Activated T-cell treated with anti-CD3 and anti-CD28 coated beads, Interleukin-2, amount 50 U/mL, for 72 hours (primary cell): ENCODE measurements around the gene AK1. TPM values are rescaled to one million over a fixed set of nuclear protein-coding genes. Genes with fewer than 3 reads are reported as not detected.
"Not testable (repeated sequence)": the region's sequence is repeated elsewhere in the genome, so short reads cannot be mapped to it uniquely, and the experiment has no call there.

ENCODE experiments used
- ATAC-seq, 2 donors: fragments of 150-1000 bp; cut with Tn5 transposase; replicated peaks in 1 of 2; 2 replicates each; pipeline ENCODE4 v1.10.0; 2021; ENCODE audit warnings: moderate library complexity in 2 of 2, mild to moderate bottlenecking in 1 of 2
- DNase-seq, 2 donors: peaks; one replicate each; pipeline ENCODE4 v3.0.0; 2021 to 2022; ENCODE audit warnings: mixed read lengths in 1 of 2
- H3K27ac Mint-ChIP-seq: one replicate; pipeline ENCODE4 v1.8.0; 2022; ENCODE audit warnings: mild to moderate bottlenecking, moderate library complexity, mixed read lengths
- H3K27me3 Mint-ChIP-seq: one replicate; pipeline ENCODE4 v1.8.0; 2022; ENCODE audit warnings: low read depth, mixed read lengths
- H3K36me3 Mint-ChIP-seq, 2 donors: one replicate each; pipeline ENCODE4 v1.8.0; 2022; ENCODE audit warnings: mixed read lengths in 2 of 2, mild to moderate bottlenecking in 1 of 2; ENCODE audit not compliant: insufficient read depth in 2 of 2
- H3K4me1 Mint-ChIP-seq: one replicate; pipeline ENCODE4 v1.8.0; 2022; ENCODE audit warnings: low read depth, mixed read lengths
- H3K4me3 Mint-ChIP-seq, 2 donors: one replicate each; pipeline ENCODE4 v1.8.0; 2022; ENCODE audit warnings: mild to moderate bottlenecking in 2 of 2, mixed read lengths in 2 of 2, moderate library complexity in 2 of 2
- H3K9me3 Mint-ChIP-seq, 2 donors: one replicate each; pipeline ENCODE4 v1.8.0; 2022; ENCODE audit warnings: mixed read lengths in 2 of 2
- total RNA-seq, 2 donors: library from RNA; stranded (reverse); gene quantifications; one replicate each; pipeline ENCODE4 v1.2.3, GENCODE V29; 2022

Gene AK1
- total RNA-seq, 2 donors from 2014 or later = 37.7 to 41.9 TPM

DNA sequence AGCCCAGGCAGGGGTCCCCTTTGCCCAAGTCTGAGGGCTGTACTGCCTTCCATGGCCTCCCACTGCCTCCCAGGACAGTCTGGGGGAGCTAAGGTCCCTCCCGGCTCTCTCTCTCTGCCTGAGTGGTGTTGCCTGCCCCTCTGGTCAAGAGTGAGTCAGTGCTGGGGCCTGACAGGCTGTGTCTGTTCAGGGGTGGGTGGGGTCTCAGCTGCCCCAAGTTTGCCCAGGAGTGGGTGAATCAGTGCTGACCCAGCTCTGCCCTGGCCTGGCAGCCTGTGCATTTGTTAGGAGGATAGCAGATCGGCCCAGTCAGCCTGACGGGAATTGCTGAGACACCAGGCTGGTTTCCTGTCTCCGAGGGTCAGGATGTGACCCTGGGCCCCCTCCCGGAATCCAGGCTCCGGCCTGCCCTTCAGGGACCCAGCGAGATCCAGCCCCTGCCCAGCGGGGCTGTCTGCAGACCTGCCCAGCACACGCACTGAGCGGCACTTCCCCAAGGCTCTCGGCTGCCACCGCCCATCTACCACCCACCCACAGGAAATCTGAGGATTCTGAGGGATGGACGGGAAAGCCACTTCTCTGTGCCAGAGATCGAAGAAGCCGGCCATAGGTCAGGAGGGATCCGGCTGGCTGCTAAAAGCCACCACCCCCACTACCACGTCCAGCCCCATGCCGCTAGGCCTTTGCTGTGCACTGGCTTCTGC, 38.9 kb downstream of the AK1 start:
- ATAC-seq (no peak), DNase-seq (no peak)
- Mint-ChIP-seq H3K36me3 (no peaks in the 10 kb centered on the region), H3K4me3 (no peak overlapping the region), H3K9me3 (no peaks in the 10 kb centered on the region), H3K27me3 (no peaks in the 10 kb centered on the region), H3K27ac (no peak overlapping the region), H3K4me1 (peaks cover 14% of the 10 kb centered on the region)

GRCh38 chr9:127837346-127837745, 40.1 kb downstream of the AK1 start:
- Mint-ChIP-seq H3K36me3 (no peaks in the 10 kb centered on the region), H3K4me3 (no peak overlapping the region), H3K9me3 (no peaks in the 10 kb centered on the region), H3K27ac (no peak overlapping the region), H3K27me3 (no peaks in the 10 kb centered on the region), H3K4me1 (peaks cover 26% of the 10 kb centered on the region)
- ATAC-seq (no peak), DNase-seq (no peak)

DNA sequence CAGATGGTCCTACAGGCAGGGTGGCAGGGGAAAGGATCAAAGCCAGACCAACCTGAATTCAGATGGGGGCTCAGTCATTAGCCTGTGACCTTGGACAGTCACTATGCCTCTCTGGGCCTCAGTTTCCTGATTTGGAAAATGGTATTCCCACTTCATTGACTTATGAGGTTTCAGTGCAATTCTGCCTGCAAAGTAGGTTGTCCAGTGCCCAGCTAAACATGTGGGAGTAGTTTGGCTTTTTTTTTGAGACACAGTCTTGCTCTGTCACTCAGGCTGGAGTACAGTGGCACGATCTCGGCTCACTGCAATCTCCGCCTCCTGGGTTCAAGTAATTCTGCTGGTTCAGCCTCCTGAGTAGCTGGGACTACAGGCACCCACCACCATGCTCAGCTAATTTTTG, 40.9 kb downstream of the AK1 start:
- ATAC-seq, DNase-seq, H3K27me3 Mint-ChIP-seq, H3K4me3 Mint-ChIP-seq, H3K27ac Mint-ChIP-seq, H3K36me3 Mint-ChIP-seq, H3K9me3 Mint-ChIP-seq: not testable (repeated sequence)
- H3K4me1 Mint-ChIP-seq = peaks cover 31% of the 10 kb centered on the region

- Mint-ChIP-seq H3K27ac (no peak overlapping the region), H3K36me3 (no peaks in the 10 kb centered on the region), H3K4me1 (peaks cover 31% of the 10 kb centered on the region), H3K9me3 (no peaks in the 10 kb centered on the region), H3K27me3 (no peaks in the 10 kb centered on the region), H3K4me3 (peak overlapping the region in 1 of 2 donors; percentile 8)
- peak; percentile 38 to 56 for DNase-seq
- peak; percentile 77 for ATAC-seq
Observed at GRCh38 chr9:127835991-127836516, 41.4 kb downstream of the AK1 start.

DNA sequence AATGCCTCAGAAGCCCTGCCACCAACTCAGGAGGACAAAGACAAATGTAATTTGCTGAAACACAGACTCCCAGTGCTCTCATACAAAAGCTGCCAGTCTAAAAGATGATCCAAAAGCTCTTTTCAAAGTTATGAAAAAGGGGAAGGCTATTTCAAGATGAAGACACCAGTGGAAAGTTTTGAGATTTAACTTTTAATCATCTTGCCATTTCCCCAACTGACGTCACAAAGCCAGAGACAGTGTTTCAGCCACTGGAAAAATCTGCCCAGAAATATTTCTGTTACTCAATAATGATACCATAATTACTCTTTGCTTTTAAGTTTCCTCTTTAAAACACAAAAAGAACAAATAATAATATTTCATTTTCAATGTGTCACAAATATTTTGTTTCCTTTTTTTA, 43.9 kb downstream of the AK1 start:
- peaks cover 31% of the 10 kb centered on the region for H3K4me1 Mint-ChIP-seq
- H3K36me3 Mint-ChIP-seq = no peaks in the 10 kb centered on the region
- H3K9me3 Mint-ChIP-seq = no peaks in the 10 kb centered on the region
- no peaks in the 10 kb centered on the region for H3K27me3 Mint-ChIP-seq
- H3K4me3 Mint-ChIP-seq = no peak overlapping the region
- peak overlapping the region; percentile 57 for H3K27ac Mint-ChIP-seq
- DNase-seq (no peak), ATAC-seq (no peak)

GRCh38 chr9:127832248-127832647, 45.2 kb downstream of the AK1 start:
- peak in 1 of 2 donors; percentile 22 for ATAC-seq
- Mint-ChIP-seq H3K36me3 (no peaks in the 10 kb centered on the region), H3K9me3 (no peaks in the 10 kb centered on the region), H3K27ac (peak overlapping the region; percentile 91), H3K4me3 (peak overlapping the region; percentile 19 to 32), H3K27me3 (no peaks in the 10 kb centered on the region), H3K4me1 (peaks cover 31% of the 10 kb centered on the region)
- DNase-seq = no peak

GRCh38 chr9:127829205-127829906, 48.1 kb downstream of the AK1 start:
- H3K4me3 Mint-ChIP-seq = no peak overlapping the region
- peak overlapping the region; percentile 6 for H3K27ac Mint-ChIP-seq

DNA sequence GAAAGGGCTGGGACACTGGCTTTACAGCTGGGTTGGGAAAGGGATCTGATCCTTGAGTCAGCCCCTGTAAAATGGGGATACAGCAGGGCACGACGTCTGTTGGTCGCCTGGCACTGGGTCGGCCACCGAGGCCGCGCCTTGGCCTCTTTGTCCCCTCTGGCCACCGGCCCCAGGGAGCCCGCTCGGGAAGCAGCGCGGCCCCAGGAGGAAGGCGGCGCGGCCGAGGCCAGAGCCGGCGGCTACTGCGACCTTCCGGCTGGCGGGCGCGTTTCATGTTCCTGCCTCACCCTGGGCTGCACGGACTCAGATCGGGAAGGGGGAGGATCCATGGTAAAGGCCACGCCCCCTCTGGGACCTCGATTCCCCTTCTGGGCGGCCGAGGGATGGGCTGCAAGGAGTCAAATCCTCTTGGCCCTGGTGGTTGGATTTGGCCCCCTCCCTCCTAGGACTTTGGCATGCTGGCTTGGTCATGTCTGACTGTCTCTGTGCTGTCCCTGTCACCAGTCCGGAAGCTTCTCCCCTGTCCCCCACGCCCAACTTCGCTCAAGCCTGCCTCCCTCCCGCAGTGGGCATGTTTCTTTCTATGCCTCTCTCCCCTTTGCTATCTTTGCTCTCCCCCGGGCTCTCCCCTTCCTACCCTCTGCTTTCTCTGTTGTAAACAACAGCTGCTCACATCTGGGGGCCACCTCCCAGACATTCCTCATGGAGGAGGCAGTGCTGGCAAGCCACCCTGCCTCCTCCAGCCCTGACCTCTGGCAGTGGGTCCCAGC, 49.0 kb downstream of the AK1 start:
- DNase-seq (no peak), ATAC-seq (no peak)
- H3K36me3 Mint-ChIP-seq = peaks cover 0 to 3% of the 10 kb centered on the region in 2 donors
- peaks cover 16% of the 10 kb centered on the region for H3K4me1 Mint-ChIP-seq
- no peaks in the 10 kb centered on the region for H3K9me3 Mint-ChIP-seq
- no peak overlapping the region for H3K27ac Mint-ChIP-seq
- no peaks in the 10 kb centered on the region for H3K27me3 Mint-ChIP-seq
- no peak overlapping the region for H3K4me3 Mint-ChIP-seq

More at GRCh38 chr9:127829205-127829906, 48.1 kb downstream of the AK1 start:
- ATAC-seq (no peak), DNase-seq (no peak)
- H3K36me3 Mint-ChIP-seq = no peaks in the 10 kb centered on the region
- H3K4me1 Mint-ChIP-seq = peaks cover 21% of the 10 kb centered on the region
- H3K9me3 Mint-ChIP-seq = no peaks in the 10 kb centered on the region
- H3K27me3 Mint-ChIP-seq = no peaks in the 10 kb centered on the region

DNA sequence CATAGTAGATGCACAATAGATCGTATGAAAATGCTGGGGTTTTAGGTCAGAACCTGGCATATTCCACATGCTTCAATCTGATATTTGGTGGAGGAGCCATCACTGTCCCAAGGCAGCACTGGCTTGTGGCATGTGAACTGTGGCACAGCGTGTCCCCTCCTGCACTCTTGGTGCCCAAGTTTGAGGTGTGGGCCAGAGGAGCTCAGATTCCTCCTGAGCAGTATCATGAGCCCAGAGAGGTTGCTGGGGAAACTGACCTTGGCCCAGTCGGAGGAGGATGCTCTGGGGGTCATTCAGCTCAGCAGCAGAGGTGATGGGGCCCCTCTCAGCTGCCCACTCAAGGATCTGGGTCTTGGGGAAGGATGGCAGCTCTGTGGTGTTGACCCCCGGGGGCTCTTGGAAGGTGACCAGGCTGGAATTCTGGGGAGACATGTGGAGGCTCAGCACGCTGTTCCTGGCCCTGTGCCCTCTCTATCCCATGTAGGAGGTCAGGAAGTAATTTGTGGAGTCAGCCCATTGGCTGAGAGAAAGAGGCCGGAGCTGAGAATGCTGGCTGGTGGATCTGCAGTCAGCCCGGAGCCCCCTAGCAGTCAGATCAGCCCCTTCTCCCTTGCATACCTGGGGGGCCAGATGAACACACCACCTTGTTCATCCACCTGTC, 51.1 kb downstream of the AK1 start:
- Mint-ChIP-seq H3K36me3 (peaks cover 0 to 5% of the 10 kb centered on the region in 2 donors), H3K9me3 (no peaks in the 10 kb centered on the region), H3K27me3 (no peaks in the 10 kb centered on the region), H3K4me1 (no peaks in the 10 kb centered on the region), H3K4me3 (no peak overlapping the region), H3K27ac (no peak overlapping the region)
- ATAC-seq (no peak), DNase-seq (no peak)

DNA sequence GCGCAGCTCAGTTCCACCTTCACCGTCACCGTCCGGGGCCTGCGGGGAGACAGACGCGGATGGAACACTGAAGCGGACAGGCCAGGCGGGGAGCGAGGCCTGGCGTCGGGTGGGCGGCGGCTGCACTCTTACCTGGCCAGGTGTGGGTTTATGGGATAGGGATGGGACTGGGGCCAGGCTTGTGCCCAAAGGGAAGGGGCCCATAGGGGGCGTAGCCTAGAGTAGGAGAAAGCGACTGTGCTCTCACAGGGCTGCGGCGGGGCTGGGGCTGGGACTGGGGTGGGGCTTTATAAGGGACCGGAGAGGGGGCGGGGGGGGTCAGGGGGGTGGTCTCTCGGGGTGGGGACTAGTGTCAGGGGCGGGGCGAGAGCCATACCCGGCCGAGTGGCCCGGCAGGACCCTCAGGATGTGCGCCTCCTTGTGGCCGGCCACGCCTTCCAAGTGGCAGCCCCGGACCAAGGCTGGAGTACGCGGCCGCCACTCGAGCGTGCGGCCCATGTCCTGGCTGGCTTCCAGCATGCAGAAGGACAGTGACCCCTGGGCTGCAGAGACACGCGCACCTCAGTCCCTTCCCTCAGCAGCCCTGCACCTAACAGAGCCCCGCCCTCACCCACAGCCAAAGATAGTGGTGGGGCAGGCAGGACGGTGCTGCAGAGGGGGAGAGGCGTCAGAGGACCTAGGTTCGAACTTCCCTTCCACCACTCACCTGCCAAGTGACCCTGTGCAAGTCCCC, 52.0 kb downstream of the AK1 start:
- Mint-ChIP-seq H3K36me3 (peaks cover 0 to 5% of the 10 kb centered on the region in 2 donors), H3K4me1 (no peaks in the 10 kb centered on the region), H3K27me3 (no peaks in the 10 kb centered on the region), H3K4me3 (no peak overlapping the region), H3K27ac (no peak overlapping the region), H3K9me3 (no peaks in the 10 kb centered on the region)
- no peak for DNase-seq
- peak; percentile 32 to 36 for ATAC-seq

GRCh38 chr9:127822108-127822507, 55.4 kb downstream of the AK1 start:
- no peak overlapping the region for H3K4me3 Mint-ChIP-seq
- H3K4me1 Mint-ChIP-seq = no peaks in the 10 kb centered on the region
- peaks cover 4 to 5% of the 10 kb centered on the region in 2 donors for H3K36me3 Mint-ChIP-seq
- no peak overlapping the region for H3K27ac Mint-ChIP-seq
- H3K9me3 Mint-ChIP-seq = no peaks in the 10 kb centered on the region
- ATAC-seq = no peak
- DNase-seq = no peak
- H3K27me3 Mint-ChIP-seq = no peaks in the 10 kb centered on the region

- no peak for ATAC-seq
- H3K27me3 Mint-ChIP-seq = no peaks in the 10 kb centered on the region
- H3K36me3 Mint-ChIP-seq = peaks cover 3 to 4% of the 10 kb centered on the region in 2 donors
- no peaks in the 10 kb centered on the region for H3K4me1 Mint-ChIP-seq
- no peaks in the 10 kb centered on the region for H3K9me3 Mint-ChIP-seq
- no peak overlapping the region for H3K4me3 Mint-ChIP-seq
- H3K27ac Mint-ChIP-seq = no peak overlapping the region
- DNase-seq = no peak
Observed at GRCh38 chr9:127818574-127818973, 58.9 kb downstream of the AK1 start.
